Spleen (tissue), 11 donors: Measurements from ENCODE around the gene IVNS1ABP. TPM values are rescaled to one million over a fixed set of nuclear protein-coding genes. Genes with fewer than 3 reads are reported as not detected.

Experiments used
- DNase-seq: peaks from one replicate; pipeline ENCODE4 v3.0.0-alpha.2; 2020
- H3K27ac ChIP-seq, 8 donors: fragments of 200-600 bp; sonication (generic) in 7 of 8; 1 replicate in 4 of 8; 2 replicates in 4 of 8; pipeline versions ENCODE4 v1.5.0 to v1.8.0; 2016 to 2021; ENCODE audit warnings: inconsistent platforms in 4 of 8, mild to moderate bottlenecking in 4 of 8, moderate library complexity in 1 of 8
- H3K27me3 ChIP-seq, 7 donors: fragments of 200-600 bp; sonication (generic) in 6 of 7; replicated peaks in 1 of 7; 1 replicate in 4 of 7; 2 replicates in 3 of 7; pipeline versions ENCODE4 v1.5.0 to v1.8.0; 2016 to 2021; ENCODE audit warnings: inconsistent platforms in 3 of 7, mild to moderate bottlenecking in 1 of 7
- H3K36me3 ChIP-seq, 6 donors: fragments of 200-600 bp; sonication (generic) in 5 of 6; 1 replicate in 4 of 6; 2 replicates in 2 of 6; pipeline versions ENCODE4 v1.5.0 to v1.8.0; 2016 to 2021; ENCODE audit warnings: inconsistent platforms in 2 of 6
- H3K4me1 ChIP-seq, 6 donors: fragments of 200-600 bp; sonication (generic) in 5 of 6; 1 replicate in 3 of 6; 2 replicates in 3 of 6; pipeline versions ENCODE4 v1.5.0 to v1.8.0; 2016 to 2021; ENCODE audit warnings: inconsistent platforms in 3 of 6
- H3K4me3 ChIP-seq, 8 donors: fragments of 200-600 bp; sonication (generic) in 7 of 8; 1 replicate in 4 of 8; 2 replicates in 4 of 8; pipeline versions ENCODE4 v1.5.0 to v1.8.0; 2016 to 2021; ENCODE audit warnings: inconsistent platforms in 4 of 8, mild to moderate bottlenecking in 4 of 8, moderate library complexity in 2 of 8
- H3K9me3 ChIP-seq, 8 donors: fragments of 200-600 bp; sonication (generic) in 7 of 8; 1 replicate in 4 of 8; 2 replicates in 4 of 8; pipeline versions ENCODE4 v1.5.0 to v1.8.0; 2016 to 2021; ENCODE audit warnings: inconsistent platforms in 4 of 8
- CTCF ChIP-seq, 11 experiments: fragments of 200-600 bp in 7 of 11; fragments of 450-650 bp in 4 of 11; sonication (generic) in 4 of 11; IDR thresholded peaks in 8 of 11; conservative IDR thresholded peaks in 3 of 11; 1 replicate in 7 of 11; 2 replicates in 4 of 11; pipeline versions ENCODE4 v1.4.0 to v1.8.0; 2016 to 2021; ENCODE audit warnings: antibody characterized with exemption in 11 of 11, inconsistent platforms in 4 of 11, mild to moderate bottlenecking in 1 of 11
- POLR2A ChIP-seq, 3 donors: fragments of 450-650 bp; IDR thresholded peaks; one replicate each; pipeline ENCODE4 v1.5.1; 2017; ENCODE audit warnings: antibody characterized with exemption in 3 of 3, mild to moderate bottlenecking in 1 of 3
- POLR2AphosphoS5 ChIP-seq, 3 donors: sonication (generic); formaldehyde crosslinking; IDR thresholded peaks; one replicate each; pipeline ENCODE4 v1.5.1; 2017; ENCODE audit warnings: antibody characterized with exemption in 3 of 3
- WGBS, 5 donors: extraction: QIAGEN DNeasy Blood & Tissue Kit in 3 of 5; methylation state at CpG; one replicate each; pipeline versions ENCODE4 v1.1.5 to v1.1.7; 2013 to 2018; 5-methylcytosine and 5-hydroxymethylcytosine counted together
- intact Hi-C: fragments of 100-400 bp; cut with DNase I; formaldehyde crosslinking; loops from one replicate; pipeline ENCODE4 v1.15.0; 2023; ENCODE audit warnings: low total_unique reads
- polyA plus RNA-seq, 3 donors: library from polyadenylated mRNA; stranded (reverse); fragments of 200-250 nt; gene quantifications; one replicate each; pipeline ENCODE4 v1.2.1, GENCODE V29; 2013
- total RNA-seq, 7 donors: library from RNA; depleted of rRNA in 3 of 7; stranded (reverse); fragments of >200 nt in 3 of 7; fragmentation: NEBNext Ultra II Directional in 4 of 7; extraction: Animal tissue kit (Norgen Biotek cat#: 25700) in 4 of 7; gene quantifications; one replicate each; pipeline versions ENCODE4 v1.1.0 to v1.2.1, GENCODE V29; 2016 to 2021
- donor health status: healthy with polysubstance abuse.
- donor health status: DM: no; HTN: no; CAD: no; lungs with moderate emphysema.
- donor health status: DM: no; HTN: no; CAD: no.
- donor health status: Bipolar disorder and iron deficiency.
- donor health status: healthy.
- donor health status: DM: no; HTN: no; CAD: no.
- donor health status: DM: yes; HTN: yes; CAD: no.

The IVNS1ABP gene
- total and polyA plus RNA-seq, 10 donors = 29.5 to 148 (median 107) TPM

GRCh38 chr1:185337246-185337645 lies 20.2 kb upstream of the IVNS1ABP start:
- Histone ChIP-seq H3K4me1 (peaks cover 11 to 46% (median 32%) of the 10 kb centered on the region in 6 donors), H3K36me3 (no peaks in the 10 kb centered on the region), H3K27me3 (no peaks in the 10 kb centered on the region), H3K4me3 (no peak overlapping the region), H3K27ac (peak overlapping the region in 6 of 8 donors; percentile 33 to 86 (median 61)), H3K9me3 (no peaks in the 10 kb centered on the region)
- no peak for DNase-seq
- TF ChIP-seq CTCF (IDR thresholded peaks at IDR 0.05 in 8 of 11, conservative IDR thresholded peaks at IDR 0.05 in 3 of 11) = no peak
- TF ChIP-seq POLR2AphosphoS5 (IDR thresholded peaks at IDR 0.05) = no peak
- no peak for TF ChIP-seq POLR2A (IDR thresholded peaks at IDR 0.05)
- 59 to 83% (median 71%) methylated on average over 4 of the region's 4 CpGs for WGBS, 5 donors
- intact Hi-C loops = no loop called here

GRCh38 chr1:185334182-185334581 lies 17.1 kb upstream of the IVNS1ABP start:
- intact Hi-C loops = no loop called here
- no peaks in the 10 kb centered on the region for H3K36me3 ChIP-seq
- no peaks in the 10 kb centered on the region for H3K9me3 ChIP-seq
- 67 to 85% (median 75%) methylated on average over 4 of the region's 4 CpGs for WGBS, 5 donors
- TF ChIP-seq POLR2A (IDR thresholded peaks at IDR 0.05) = no peak
- peaks cover 11 to 26% (median 19%) of the 10 kb centered on the region in 6 donors for H3K4me1 ChIP-seq
- no peak overlapping the region for H3K27ac ChIP-seq
- no peak overlapping the region for H3K4me3 ChIP-seq
- DNase-seq = no peak
- H3K27me3 ChIP-seq = no peaks in the 10 kb centered on the region

DNA sequence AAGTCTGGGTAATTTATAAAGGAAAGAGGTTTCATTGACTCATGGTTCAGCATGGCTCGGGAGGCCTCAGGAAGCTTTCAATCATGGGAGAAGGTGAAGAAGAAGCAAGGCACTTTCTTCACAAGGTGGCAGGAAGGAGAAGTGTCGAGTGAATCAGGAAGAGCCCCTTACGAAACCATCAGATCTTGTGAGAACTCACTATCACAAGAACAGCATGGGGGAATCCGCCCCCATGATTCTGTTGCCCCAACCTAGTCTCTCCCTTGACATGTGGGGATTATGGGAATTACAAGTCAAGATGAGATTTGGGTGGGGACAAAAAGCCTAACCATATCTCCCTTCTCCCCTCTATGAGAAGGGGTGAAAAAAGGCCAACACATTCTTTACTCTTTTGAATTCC lies 11.2 kb upstream of the IVNS1ABP start:
- 51 to 85% (median 69%) methylated on average over 4 of the region's 4 CpGs for WGBS, 5 donors
- Histone ChIP-seq H3K4me1 (no peaks in the 10 kb centered on the region), H3K27me3 (no peaks in the 10 kb centered on the region), H3K27ac (peak overlapping the region in 6 of 8 donors; percentile 48 to 87 (median 72)), H3K36me3 (no peaks in the 10 kb centered on the region), H3K9me3 (no peaks in the 10 kb centered on the region), H3K4me3 (peak overlapping the region in 1 of 8 donors; percentile 46)
- TF ChIP-seq CTCF (IDR thresholded peaks at IDR 0.05 in 8 of 11, conservative IDR thresholded peaks at IDR 0.05 in 3 of 11) (no peak), POLR2A (IDR thresholded peaks at IDR 0.05) (no peak), POLR2AphosphoS5 (IDR thresholded peaks at IDR 0.05) (no peak)
- DNase-seq = no peak
- intact Hi-C loops = no loop called here

DNA sequence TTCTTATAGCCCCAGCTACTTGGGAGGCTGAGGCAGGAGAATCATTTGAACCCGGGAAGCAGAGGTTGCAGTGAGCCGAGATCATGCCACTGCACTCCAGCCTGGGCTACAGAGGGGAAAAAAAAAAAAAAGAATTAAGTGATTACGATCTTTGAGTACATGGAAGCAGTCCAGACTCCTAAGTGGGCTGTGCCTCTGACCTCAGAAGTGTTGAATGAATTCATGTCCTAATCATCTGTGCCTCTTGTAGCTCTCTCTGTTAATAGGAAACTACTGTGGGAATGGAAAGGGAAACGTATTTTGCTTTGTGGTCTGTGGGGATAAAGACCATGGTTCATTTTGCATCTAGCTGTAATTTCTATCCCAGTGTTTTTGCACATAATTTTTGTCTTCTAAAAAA lies 8.4 kb upstream of the IVNS1ABP start:
- Histone ChIP-seq H3K4me3 (no peak overlapping the region), H3K36me3 (no peaks in the 10 kb centered on the region), H3K4me1 (no peaks in the 10 kb centered on the region), H3K27me3 (no peaks in the 10 kb centered on the region), H3K9me3 (peaks cover 0 to 8% (median 0%) of the 10 kb centered on the region in 8 donors), H3K27ac (no peak overlapping the region)
- no peak for DNase-seq
- 27 to 65% (median 37%) methylated on average over 4 of the region's 4 CpGs for WGBS, 5 donors
- TF ChIP-seq CTCF (IDR thresholded peaks at IDR 0.05 in 8 of 11, conservative IDR thresholded peaks at IDR 0.05 in 3 of 11) (no peak), POLR2AphosphoS5 (IDR thresholded peaks at IDR 0.05) (no peak), POLR2A (IDR thresholded peaks at IDR 0.05) (no peak)
- intact Hi-C loops = no loop called here

DNA sequence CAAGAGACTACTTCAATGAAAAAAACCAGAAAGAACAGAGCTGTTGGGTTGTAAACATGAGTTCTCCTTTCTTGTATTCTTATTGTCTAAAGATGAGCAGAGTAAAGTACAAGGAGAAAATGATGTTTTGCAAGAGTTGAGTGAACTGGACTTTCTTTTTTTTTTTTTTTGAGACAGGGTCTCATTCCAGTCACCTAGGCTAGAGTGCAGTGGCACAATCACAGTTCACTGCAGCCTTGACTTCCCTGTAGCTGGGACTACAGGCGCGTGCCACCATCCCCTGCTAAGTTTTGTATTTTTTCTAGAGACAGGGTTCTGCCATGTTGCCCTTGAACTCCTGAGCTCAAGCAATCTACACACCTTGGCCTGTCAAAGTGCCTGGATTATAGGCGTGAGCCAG lies 7.1 kb upstream of the IVNS1ABP start:
- H3K4me1 ChIP-seq = peaks cover 0 to 4% (median 0%) of the 10 kb centered on the region in 6 donors
- H3K27ac ChIP-seq = peak overlapping the region in 2 of 8 donors; percentile 36 to 64
- DNase-seq = no peak
- no peaks in the 10 kb centered on the region for H3K27me3 ChIP-seq
- intact Hi-C loops = no loop called here
- no peak for TF ChIP-seq POLR2A (IDR thresholded peaks at IDR 0.05)
- TF ChIP-seq POLR2AphosphoS5 (IDR thresholded peaks at IDR 0.05) = no peak
- no peak for TF ChIP-seq CTCF (IDR thresholded peaks at IDR 0.05 in 8 of 11, conservative IDR thresholded peaks at IDR 0.05 in 3 of 11)
- H3K4me3 ChIP-seq = no peak overlapping the region
- WGBS, 5 donors = 93 to 99% (median 96%) methylated on average over 3 of the region's 3 CpGs
- no peaks in the 10 kb centered on the region for H3K36me3 ChIP-seq
- H3K9me3 ChIP-seq = peaks cover 0 to 8% (median 0%) of the 10 kb centered on the region in 8 donors
